HG03442 (cell line): ENCODE data around the gene RPL13A.

ENCODE experiments used
- ATAC-seq: cut with Tn5 transposase; IDR thresholded peaks from one replicate; pipeline ENCODE4 v1.9.1; 2021; ENCODE audit warnings: mild to moderate bottlenecking, moderate library complexity; ENCODE audit not compliant: unreplicated experiment

RPL13A gene

DNA sequence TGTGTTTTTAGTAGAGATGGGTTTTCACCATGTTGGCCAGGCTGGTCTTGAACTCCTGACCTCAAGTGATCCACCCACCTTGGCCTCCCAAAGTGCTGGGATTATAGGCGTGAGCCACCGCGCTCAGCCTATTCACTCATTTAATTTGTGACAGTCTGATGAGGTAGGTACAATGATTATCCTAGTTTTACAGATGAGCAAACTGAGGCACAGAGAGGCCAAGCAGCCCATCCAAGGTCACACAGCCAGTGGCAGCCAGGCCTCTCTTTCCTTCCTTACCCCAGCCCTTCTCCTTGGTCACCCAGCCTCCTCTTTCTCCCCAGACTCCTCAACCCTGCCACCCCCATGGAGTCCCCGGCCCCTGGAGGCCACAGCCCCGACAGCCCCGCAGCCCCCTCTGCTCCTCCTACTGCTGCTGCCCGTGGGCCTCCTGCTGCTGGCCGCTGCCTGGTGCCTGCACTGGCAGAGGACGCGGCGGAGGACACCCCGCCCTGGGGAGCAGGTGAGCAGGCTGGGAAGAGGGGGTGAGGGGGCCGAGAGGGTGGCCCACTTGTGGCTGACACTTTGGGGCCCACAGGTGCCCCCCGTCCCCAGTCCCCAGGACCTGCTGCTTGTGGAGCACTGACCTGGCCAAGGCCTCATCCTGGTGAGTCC, 7.3 kb upstream of the RPL13A start:
- no peak for ATAC-seq

DNA sequence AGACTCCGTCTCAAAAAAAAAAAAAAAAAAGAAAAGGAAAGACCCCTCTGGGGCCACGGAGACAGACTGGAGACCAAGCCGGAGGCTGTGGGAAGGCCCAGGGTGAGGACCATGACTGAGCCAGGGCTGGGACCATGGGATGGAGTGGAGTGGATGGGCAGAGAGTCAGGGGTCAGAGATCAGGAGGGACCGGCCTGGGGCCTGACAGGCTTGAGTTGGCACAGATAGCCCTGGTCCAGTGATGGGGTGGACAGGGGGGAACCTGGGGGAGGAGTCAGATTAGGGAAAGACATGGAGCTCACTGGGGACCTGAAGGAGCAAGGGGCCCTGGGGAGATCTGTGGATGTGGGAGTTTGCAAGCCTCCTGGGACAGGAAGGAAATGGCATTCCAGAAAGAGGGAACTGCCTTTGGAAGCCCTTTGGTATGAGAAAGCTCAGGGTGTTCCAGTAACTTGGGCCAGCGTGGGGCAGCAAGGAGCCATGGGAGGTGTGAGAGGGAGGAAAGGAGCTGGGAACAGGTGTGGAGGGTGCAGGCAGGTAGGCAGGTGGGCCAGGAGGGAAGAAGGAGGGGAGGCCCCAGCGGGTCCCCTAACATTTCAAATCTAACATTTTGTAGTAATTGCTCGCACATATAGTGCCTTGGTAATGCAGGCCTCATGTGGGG, 6.3 kb upstream of the RPL13A start:
- no peak for ATAC-seq

DNA sequence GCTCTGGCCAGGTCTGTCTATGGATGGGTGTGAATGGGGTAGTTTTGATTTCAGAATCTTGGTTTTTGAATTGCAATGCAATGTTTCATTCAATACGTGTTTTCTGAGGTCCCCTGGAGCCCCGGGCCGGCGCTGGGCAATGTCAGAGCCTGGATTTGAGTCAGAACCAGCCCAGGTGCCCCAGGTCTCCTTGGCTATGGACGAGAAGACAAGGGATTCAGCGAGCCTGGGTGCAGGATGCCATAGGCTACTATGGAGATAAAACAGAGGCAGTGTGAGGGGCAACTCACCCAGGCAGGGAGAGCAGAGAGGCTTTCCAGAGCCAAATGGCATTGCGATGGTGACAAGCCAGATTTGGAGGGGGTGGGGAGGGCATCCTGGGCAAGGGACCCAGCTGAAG, 1.2 kb upstream of the RPL13A start:
- no peak for ATAC-seq

DNA sequence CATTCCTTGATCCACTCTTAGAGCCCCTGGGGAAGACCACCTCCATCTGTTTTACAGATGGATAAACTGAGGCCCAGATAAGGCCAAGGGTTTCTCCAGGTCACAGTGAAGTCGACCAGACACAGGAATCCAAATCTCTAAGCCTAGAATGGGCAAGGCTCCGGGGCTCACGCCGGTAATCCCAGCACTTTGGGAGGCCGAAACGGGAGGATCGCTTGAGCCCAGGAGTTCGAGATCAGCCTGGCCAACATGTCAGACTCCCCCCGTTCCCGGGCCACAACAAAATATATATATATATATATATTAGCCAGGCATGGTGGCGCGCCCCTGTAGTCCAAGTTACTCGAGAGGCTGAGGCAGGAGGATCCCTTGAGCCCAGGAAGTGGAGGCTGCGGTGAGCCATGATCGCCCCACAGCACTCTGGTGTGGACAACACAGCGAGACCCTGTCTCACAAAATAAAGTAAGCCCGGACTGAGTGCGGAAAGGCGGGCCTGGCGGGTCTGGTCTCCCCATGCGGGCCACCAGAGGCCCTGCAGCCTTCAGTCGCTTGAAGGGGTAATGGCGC, 615 bp upstream of the RPL13A start:
- no peak for ATAC-seq

DNA sequence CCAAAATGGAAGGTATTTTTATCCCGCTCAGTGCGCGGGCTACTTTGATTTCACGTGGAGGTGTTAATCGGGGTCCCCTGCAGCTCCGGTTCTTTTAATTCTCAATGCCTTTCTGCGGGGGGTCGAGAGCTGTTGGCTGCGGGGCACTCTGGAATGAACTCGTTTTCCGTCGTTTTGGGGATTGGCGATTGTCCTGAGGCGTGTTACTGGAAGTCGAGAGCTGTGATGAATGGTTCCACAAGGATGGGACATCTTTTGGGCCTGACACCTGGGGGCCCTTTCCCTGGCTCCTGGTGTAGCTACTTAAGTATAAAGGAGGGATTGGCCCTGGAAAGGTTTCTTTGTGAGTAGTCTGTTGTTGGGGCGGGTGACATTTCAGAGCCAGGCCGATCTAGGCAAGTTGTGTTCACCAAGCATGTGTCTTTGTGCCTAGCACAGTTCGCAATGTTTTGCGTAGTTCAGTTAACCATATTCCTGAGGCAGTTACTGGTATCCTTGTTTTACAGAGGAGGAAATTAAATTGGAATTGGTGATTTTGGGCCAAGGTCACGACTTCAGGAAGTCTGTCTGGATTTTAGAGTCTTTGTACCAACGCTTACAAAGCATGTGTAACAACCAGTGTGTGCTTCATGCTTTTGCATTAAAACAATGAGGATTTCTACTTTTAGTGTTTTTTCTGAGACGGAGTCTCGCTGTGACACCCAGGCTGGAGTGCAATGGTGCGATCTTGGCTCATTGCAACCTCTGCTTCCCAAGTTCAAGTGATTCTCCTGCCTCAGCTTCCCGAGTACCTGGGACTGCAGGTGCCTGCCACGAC, 846 bp downstream of the RPL13A start:
- no peak for ATAC-seq

DNA sequence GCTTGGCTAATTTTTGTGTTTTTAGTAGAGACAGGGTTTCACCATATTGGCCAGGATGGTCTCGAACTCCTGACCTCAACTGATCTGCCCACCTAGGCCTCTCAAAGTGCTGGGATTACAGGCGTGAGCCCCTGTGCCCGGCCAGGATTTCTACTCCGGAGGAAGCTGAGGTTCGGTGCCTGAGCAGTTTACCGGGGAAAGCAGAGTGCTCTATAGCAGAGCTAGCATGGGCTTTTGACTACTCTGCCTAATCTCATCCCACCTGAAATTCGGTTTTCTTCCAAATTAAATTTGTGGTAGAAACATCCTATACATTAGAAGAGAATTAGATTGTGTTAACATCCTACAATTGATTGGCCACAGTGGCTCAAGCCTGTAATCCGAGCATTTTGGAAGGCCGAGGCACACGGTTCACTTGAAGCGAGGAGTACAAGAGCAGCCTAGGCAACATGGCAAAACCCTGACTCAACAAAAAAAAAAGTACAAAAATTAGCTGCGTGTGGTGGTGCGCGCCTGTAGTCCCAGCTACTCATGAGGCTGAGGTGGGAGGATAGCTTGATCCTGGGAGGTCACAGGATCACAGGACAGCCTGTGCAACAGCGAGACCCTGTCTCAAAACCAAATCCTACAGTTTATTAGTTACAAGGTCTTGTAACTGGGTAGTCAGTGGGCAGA, 1.6 kb downstream of the RPL13A start:
- ATAC-seq: no peak

DNA sequence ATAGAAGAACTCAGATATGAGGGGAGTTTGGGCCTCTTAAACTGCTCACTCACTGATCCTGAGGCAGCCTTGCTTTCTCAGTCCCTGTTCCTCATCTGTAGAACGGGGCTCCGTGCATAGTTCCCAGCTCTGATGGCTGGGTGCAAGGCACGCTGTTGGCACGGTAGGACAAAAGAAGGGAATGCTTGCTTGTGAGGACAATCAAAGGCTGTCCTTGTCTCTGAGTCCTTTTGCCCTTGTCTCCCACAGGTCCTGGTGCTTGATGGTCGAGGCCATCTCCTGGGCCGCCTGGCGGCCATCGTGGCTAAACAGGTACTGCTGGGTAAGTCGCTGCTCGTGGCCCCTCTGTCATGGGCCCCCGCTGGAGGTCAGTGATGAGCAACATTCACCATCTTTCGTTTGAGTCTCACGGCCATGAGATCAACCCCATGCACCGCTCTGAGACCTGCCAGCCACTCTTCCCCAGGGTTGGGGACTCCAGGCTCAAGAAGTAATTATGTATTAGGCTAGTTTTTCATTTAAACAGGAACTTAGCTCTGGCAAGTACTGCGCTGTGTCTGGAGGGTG, 2.3 kb downstream of the RPL13A start:
- ATAC-seq: no peak

DNA sequence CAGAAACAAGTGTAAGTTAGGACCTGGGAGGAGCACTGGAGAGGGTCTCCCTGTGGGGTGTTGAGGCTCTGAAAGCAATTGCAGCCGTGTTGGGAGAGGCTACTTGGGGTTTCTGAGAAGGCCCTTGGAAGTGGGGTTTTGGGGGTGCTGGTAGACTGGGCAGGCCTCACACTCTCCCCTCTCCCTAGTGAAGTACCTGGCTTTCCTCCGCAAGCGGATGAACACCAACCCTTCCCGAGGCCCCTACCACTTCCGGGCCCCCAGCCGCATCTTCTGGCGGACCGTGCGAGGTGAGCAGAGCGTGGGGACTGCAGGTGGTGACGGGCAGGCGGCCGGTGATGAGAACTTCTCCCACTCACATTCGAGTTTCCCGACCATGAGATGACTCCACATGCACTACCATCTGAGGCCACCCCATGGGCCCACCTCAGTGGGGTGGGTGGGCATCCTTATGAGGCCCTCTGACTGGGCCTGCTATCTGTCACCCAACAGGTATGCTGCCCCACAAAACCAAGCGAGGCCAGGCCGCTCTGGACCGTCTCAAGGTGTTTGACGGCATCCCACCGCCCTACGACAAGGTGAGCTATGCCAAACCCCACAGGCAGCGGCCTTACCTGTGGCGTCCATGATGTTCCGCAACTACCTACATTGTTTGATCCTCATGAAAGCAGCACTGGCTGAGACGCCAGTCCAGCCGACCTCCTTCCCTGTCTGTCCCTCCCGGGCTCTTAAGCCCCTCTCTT, 3.0 kb downstream of the RPL13A start:
- no peak for ATAC-seq

DNA sequence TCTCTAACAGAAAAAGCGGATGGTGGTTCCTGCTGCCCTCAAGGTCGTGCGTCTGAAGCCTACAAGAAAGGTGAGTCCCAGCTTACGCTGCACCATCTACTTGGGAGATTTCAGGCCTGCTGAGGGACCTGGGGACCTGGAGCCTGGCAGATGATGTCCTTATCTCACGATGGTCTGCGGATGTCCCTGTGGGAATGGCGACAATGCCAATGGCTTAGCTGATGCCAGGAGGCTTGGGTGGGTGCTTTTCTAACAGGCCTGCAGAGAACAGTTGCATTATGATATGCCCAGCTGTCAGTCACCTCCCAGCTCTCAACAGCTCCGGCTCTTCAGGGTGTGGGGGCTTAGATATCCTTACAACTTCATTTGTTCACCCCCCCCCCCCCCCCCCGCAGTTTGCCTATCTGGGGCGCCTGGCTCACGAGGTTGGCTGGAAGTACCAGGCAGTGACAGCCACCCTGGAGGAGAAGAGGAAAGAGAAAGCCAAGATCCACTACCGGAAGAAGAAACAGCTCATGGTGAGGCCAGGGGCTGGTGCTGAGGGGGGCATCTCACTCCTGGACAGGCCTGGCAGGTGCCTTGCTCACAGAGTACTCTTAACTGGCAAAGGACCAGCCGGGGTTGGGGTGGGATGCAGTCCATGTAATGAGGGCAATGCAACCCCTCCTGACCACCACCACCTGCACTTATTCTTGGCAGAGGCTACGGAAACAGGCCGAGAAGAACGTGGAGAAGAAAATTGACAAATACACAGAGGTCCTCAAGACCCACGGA, 3.8 kb downstream of the RPL13A start:
- ATAC-seq: no peak

DNA sequence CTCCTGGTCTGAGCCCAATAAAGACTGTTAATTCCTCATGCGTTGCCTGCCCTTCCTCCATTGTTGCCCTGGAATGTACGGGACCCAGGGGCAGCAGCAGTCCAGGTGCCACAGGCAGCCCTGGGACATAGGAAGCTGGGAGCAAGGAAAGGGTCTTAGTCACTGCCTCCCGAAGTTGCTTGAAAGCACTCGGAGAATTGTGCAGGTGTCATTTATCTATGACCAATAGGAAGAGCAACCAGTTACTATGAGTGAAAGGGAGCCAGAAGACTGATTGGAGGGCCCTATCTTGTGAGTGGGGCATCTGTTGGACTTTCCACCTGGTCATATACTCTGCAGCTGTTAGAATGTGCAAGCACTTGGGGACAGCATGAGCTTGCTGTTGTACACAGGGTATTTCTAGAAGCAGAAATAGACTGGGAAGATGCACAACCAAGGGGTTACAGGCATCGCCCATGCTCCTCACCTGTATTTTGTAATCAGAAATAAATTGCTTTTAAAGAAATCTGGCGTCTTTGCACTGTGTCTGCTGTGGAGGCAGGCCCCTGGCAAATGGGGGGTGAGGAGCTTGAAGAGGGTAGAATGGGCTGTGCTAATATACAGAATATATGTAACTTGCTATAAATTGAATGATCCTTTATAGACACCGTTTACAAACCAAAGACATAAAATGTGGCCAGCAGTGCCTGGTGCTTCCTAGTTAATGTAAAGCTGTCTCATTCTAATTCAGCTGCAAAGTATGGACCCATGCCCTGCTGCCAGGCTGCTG, 4.6 kb downstream of the RPL13A start:
- ATAC-seq: no peak

DNA sequence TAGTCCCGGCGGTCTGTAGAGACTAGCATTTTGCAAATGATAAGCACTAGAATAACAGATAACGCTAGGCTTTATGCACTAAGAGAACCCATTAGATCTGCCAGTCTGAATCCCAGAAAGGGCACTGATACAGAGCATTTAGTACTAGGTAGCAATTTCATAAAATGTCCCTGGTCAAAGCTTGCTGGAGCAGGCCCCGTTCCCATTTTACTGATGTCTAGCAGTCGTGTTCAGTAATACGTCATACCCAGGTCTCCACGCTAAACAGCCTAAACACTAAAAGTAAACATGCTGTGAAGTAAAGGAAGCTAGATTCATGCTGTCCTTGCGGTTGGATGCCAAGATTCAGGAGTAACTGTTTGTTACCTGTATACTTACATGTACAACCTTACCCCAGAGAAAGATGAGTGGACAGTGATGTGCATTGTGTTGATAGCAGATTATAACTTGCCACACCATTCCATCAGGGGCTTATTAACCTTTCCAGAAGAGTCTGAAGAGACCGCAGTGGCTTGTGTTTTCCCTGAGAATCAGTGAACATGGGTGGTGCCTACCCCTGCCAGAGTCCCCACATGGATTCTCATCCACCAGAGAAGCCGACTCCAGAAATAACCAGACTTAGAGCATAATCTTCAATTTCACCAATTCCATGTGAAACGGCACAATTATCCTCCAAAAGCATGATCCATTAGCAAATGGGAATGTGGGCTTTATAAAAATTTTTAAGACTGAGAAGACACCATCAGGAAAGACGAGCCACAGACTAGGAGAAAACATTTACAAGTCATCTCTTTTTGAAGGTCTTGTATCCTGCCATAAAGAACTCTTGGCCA, 5.4 kb downstream of the RPL13A start:
- no peak for ATAC-seq

DNA sequence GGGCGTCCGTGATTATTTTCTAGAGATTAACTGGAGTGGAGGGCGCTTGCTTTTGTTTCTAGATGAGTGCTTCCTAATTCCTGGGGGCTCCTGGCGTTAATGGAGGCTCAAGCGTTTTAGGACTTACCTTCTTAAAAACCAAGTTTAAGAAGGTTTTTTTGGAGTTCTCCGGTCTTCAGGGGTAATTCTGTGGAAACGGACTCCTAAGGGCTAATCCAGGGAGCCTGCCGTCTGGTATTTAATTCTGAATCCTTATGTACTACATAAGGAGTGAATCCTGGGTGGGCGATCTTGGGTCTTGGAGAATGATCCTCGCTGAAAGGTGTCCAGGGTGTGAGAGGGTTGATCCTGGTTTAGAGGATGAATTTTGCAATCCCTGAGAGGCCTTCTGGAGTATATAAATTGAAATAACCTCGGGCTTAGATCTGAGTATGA, 9.2 kb downstream of the RPL13A start:
- ATAC-seq: no peak

DNA sequence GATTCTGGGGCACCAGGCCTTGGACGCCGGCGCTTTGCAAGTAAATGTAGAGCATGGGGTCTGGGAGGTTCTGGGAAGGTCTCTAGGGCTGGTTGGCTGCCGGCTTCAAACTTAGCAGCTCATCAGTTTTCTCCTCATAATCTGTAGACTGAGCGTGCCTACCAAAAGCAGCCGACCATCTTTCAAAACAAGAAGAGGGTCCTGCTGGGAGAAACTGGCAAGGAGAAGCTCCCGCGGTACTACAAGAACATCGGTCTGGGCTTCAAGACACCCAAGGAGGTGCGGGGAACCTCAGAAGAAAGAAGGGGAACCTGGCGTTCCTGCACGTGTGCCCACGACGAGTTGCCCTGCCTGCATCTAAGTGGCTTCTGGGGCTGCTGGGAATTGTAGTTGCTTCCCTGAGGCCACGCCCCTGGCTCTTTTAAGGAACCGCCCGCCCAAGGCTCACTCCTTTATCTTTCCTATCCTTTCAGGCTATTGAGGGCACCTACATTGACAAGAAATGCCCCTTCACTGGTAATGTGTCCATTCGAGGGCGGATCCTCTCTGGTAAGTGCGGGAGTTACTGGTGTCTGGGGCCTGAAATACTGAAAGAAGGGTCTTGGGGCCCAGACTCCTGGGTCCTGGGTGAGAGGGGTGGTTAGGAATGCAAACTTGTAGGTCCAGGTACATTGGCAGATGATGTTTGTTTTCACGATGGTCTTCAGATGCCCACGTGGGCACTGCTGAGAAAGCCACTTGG, 9.8 kb downstream of the RPL13A start:
- no peak for ATAC-seq

DNA sequence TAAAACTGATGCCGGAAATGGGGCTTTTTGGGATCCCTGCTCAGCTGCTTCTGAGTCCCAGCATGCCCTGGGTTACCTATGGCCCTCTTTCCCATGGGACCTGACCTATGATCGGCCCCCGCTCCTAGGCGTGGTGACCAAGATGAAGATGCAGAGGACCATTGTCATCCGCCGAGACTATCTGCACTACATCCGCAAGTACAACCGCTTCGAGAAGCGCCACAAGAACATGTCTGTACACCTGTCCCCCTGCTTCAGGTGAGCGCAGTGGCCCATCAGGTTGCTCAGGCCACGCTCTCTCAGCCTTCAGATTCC, 10.3 kb downstream of the RPL13A start:
- ATAC-seq: no peak

DNA sequence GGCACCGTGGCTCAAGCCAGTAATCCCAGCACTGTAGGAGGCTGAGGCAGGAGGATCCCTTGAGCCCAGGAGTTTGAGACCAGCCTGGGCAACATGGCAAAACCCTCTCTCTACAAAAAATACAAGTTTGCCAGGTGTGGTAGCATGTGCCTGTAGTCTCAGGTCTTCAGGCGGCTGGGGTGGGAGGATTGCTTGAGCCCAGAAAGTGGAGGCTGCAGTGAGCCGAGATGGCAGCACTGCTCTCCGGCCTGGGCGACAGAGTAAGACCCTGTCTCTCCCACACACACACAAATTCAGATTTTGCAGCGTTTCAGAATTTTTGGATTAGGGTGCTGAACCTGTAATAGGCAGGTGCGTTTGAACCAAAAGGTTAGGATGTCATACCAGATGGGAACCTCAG, 11.1 kb downstream of the RPL13A start:
- ATAC-seq: no peak

DNA sequence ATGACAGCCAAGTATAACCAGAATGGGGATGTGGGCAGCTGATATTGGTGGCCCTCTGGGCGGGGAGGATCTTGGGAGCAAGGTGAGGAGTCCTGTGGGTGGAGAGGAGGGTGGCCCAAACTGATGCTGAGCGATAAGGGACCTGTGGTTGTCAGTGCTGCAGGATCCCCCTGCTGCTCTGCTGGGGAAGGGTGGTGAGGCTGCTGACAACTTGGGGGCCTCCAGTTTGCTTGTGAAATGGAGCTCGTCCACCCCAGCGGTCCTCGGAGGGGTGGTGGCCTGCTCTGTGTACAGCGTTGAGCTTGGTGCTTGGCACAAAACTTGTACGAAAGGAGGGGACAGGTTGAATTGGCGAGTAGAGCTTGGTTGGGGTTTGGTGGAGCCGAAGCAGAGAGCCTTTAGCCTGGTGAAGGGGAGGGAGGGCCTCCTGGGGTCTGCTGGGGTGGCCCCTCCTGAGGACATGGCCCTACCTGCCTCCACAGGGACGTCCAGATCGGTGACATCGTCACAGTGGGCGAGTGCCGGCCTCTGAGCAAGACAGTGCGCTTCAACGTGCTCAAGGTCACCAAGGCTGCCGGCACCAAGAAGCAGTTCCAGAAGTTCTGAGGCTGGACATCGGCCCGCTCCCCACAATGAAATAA, 11.7 kb downstream of the RPL13A start:
- no peak for ATAC-seq
